H9 (cell line): Measurements from ENCODE around the gene LGALS12. TPM values are rescaled to one million over a fixed set of nuclear protein-coding genes. Genes with fewer than 3 reads are reported as not detected.

Experiments
- DNase-seq: peaks from one replicate; pipeline ENCODE4 v3.0.0-alpha.2; 2017
- H2AFZ ChIP-seq: one replicate; pipeline ENCODE4 v1.6.1; 2013; ENCODE audit warnings: mild to moderate bottlenecking, low read length, control low read depth, moderate library complexity
- H2AK5ac ChIP-seq: 2 replicates; pipeline ENCODE4 v1.6.1; 2013; ENCODE audit warnings: low read length, control low read depth, mixed read lengths; ENCODE audit not compliant: insufficient read length
- H2BK120ac ChIP-seq: one replicate; pipeline ENCODE4 v1.6.1; 2013; ENCODE audit warnings: low read depth, mild to moderate bottlenecking, low read length, control low read depth, inconsistent platforms; ENCODE audit not compliant: poor library complexity, severe bottlenecking
- H2BK12ac ChIP-seq: 2 replicates; pipeline ENCODE4 v1.6.1; 2013; ENCODE audit warnings: low read length, control low read depth, mixed read lengths, low read depth; ENCODE audit not compliant: insufficient read length
- H2BK15ac ChIP-seq: 2 replicates; pipeline ENCODE4 v1.6.1; 2013; ENCODE audit warnings: low read depth, low read length, control low read depth
- H2BK20ac ChIP-seq: one replicate; pipeline ENCODE4 v1.6.1; 2013; ENCODE audit warnings: low read depth, mild to moderate bottlenecking, low read length, control low read depth, inconsistent platforms; ENCODE audit not compliant: poor library complexity, severe bottlenecking
- H2BK5ac ChIP-seq: 2 replicates; pipeline ENCODE4 v1.6.1; 2013; ENCODE audit warnings: low read length, control low read depth, mixed read lengths; ENCODE audit not compliant: insufficient read length
- H3K14ac ChIP-seq: 2 replicates; pipeline ENCODE4 v1.6.1; 2013; ENCODE audit warnings: low read length, control low read depth; ENCODE audit not compliant: insufficient read depth
- H3K18ac ChIP-seq: 2 replicates; pipeline ENCODE4 v1.6.1; 2013; ENCODE audit warnings: low read depth, mild to moderate bottlenecking, mixed read lengths, low read length, control low read depth; ENCODE audit not compliant: insufficient read length
- H3K23ac ChIP-seq: 2 replicates; pipeline ENCODE4 v1.6.1; 2013; ENCODE audit warnings: low read length, control low read depth, mixed read lengths, low read depth; ENCODE audit not compliant: insufficient read length
- H3K23me2 ChIP-seq: 2 replicates; pipeline ENCODE4 v1.6.1; 2013; ENCODE audit warnings: low read depth, mild to moderate bottlenecking, mixed read lengths, low read length, control low read depth; ENCODE audit not compliant: insufficient read length, poor library complexity, severe bottlenecking
- H3K27ac ChIP-seq: 2 replicates; pipeline ENCODE4 v1.5.1; 2013; ENCODE audit warnings: low read length, control low read depth, mixed read lengths, low read depth; ENCODE audit not compliant: insufficient read length
- H3K27me3 ChIP-seq: 2 replicates; pipeline ENCODE4 v1.6.1; 2013; ENCODE audit warnings: low read length, control low read depth, inconsistent platforms; ENCODE audit not compliant: insufficient read depth
- H3K4ac ChIP-seq: 2 replicates; pipeline ENCODE4 v1.6.1; 2013; ENCODE audit warnings: low read depth, mild to moderate bottlenecking, control low read depth, inconsistent platforms, low read length, moderate library complexity
- H3K4me1 ChIP-seq: 2 replicates; pipeline ENCODE4 v1.6.1; 2013; ENCODE audit warnings: low read length, control low read depth, inconsistent platforms; ENCODE audit not compliant: insufficient read depth
- H3K4me2 ChIP-seq: 2 replicates; pipeline ENCODE4 v1.6.1; 2013; ENCODE audit warnings: low read length, control low read depth, mixed read lengths; ENCODE audit not compliant: insufficient read length, insufficient read depth
- H3K56ac ChIP-seq: 2 replicates; pipeline ENCODE4 v1.6.1; 2013; ENCODE audit warnings: low read depth, mild to moderate bottlenecking, mixed read lengths, low read length, control low read depth; ENCODE audit not compliant: insufficient read length
- H3K79me1 ChIP-seq: 2 replicates; pipeline ENCODE4 v1.6.1; 2013; ENCODE audit warnings: low read depth, mild to moderate bottlenecking, moderate library complexity, low read length, control low read depth, inconsistent platforms; ENCODE audit not compliant: insufficient read depth, poor library complexity, severe bottlenecking
- H3K79me2 ChIP-seq: 2 replicates; pipeline ENCODE4 v1.6.1; 2013; ENCODE audit warnings: low read length, control low read depth, inconsistent platforms; ENCODE audit not compliant: insufficient read depth
- H3K9ac ChIP-seq: 2 replicates; pipeline ENCODE4 v1.6.1; 2013; ENCODE audit warnings: low read length, control low read depth, mixed read lengths; ENCODE audit not compliant: insufficient read length; ENCODE audit errors: extremely low read depth
- H3K9me3 ChIP-seq: one replicate; pipeline ENCODE4 v1.6.1; 2013; ENCODE audit warnings: low read depth, low read length, inconsistent platforms; ENCODE audit not compliant: control insufficient read depth
- H3T11ph ChIP-seq: one replicate; pipeline ENCODE4 v1.6.1; 2013; ENCODE audit warnings: mild to moderate bottlenecking, low read length, control low read depth, inconsistent platforms
- H4K20me1 ChIP-seq: one replicate; pipeline ENCODE4 v1.6.1; 2013; ENCODE audit not compliant: control insufficient read depth, insufficient read length, insufficient read depth
- H4K5ac ChIP-seq: 2 replicates; pipeline ENCODE4 v1.6.1; 2013; ENCODE audit warnings: low read depth, mild to moderate bottlenecking, mixed read lengths, low read length, control low read depth; ENCODE audit not compliant: insufficient read length
- H4K8ac ChIP-seq: replicated peaks from 2 replicates; pipeline ENCODE4 v1.6.1; 2013; ENCODE audit warnings: low read length, control low read depth, mixed read lengths, low read depth; ENCODE audit not compliant: insufficient read length
- H4K91ac ChIP-seq: 2 replicates; pipeline ENCODE4 v1.6.1; 2013; ENCODE audit warnings: low read depth, mild to moderate bottlenecking, moderate library complexity, mixed read lengths, low read length, control low read depth; ENCODE audit not compliant: insufficient read length
- H3K27ac Mint-ChIP-seq, 3 experiments: 2 replicates in 2 of 3; 3 replicates in 1 of 3; pipeline ENCODE4 v1.8.0; 2020 to 2021; ENCODE audit warnings: mixed read lengths in 3 of 3, mild to moderate bottlenecking in 1 of 3, moderate library complexity in 1 of 3
- H3K27me3 Mint-ChIP-seq: 2 replicates; pipeline ENCODE4 v1.8.0; 2021; ENCODE audit warnings: low read depth, mild to moderate bottlenecking, moderate library complexity, mixed read lengths
- H3K36me3 Mint-ChIP-seq, 3 experiments: 2 replicates in 2 of 3; 3 replicates in 1 of 3; pipeline ENCODE4 v1.8.0; 2020 to 2021; ENCODE audit warnings: low read depth in 3 of 3, mixed read lengths in 3 of 3; ENCODE audit not compliant: insufficient read depth in 1 of 3
- H3K4me1 Mint-ChIP-seq, 2 experiments: 2 replicates each; pipeline ENCODE4 v1.8.0; 2020; ENCODE audit warnings: mixed read lengths in 2 of 2
- H3K4me3 Mint-ChIP-seq, 2 experiments: 2 replicates in 1 of 2; 3 replicates in 1 of 2; pipeline ENCODE4 v1.8.0; 2020 to 2021; ENCODE audit warnings: mild to moderate bottlenecking in 2 of 2, mixed read lengths in 2 of 2, moderate library complexity in 1 of 2
- H3K9me3 Mint-ChIP-seq, 2 experiments: 2 replicates in 1 of 2; 3 replicates in 1 of 2; pipeline ENCODE4 v1.8.0; 2020; ENCODE audit warnings: mild to moderate bottlenecking in 2 of 2, mixed read lengths in 2 of 2, moderate library complexity in 1 of 2
- CTCF ChIP-seq: fragments of 200-600 bp; sonication (generic); conservative IDR thresholded peaks from 3 replicates; pipeline ENCODE4 v1.8.0; 2021; ENCODE audit warnings: antibody characterized with exemption, mild to moderate bottlenecking
- WGBS: extraction: QIAGEN DNeasy Blood & Tissue Kit; methylation state at CpG from one replicate; pipeline ENCODE4 v1.1.7; 2013; ENCODE audit warnings: missing lambda C conversion rate, low lambda C conversion rate, mixed read lengths; ENCODE audit not compliant: insufficient read length; ENCODE audit errors: extremely low coverage; 5-methylcytosine and 5-hydroxymethylcytosine counted together
- long read RNA-seq: library from polyadenylated mRNA; unstranded; transcript quantifications from one replicate; pipeline ENCODE4 v2.0.0, GENCODE V29; 2020
- total RNA-seq: library from RNA; stranded (reverse); gene quantifications from 2 replicates; pipeline ENCODE4 v1.2.1, GENCODE V29; 2021

The LGALS12 gene
- total RNA-seq = 1.9 and 2.0 TPM in 2 replicates
- long read RNA-seq, transcript LGALS12-203 (9 exons, 1,618 nt) = major isoform, 8 of 14 reads
- long read RNA-seq, partial matches to known transcripts = 1 of 14 reads
- long read RNA-seq, other reads (novel, unspliced or antisense) = 3 of 14 reads

- Histone ChIP-seq H3K4me1 (peaks cover 9% of the 10 kb centered on the region; the same call in 1 of the 2 replicates), H3K23ac (no peak within 1 kb of the TSS), H3K4ac (no peak within 1 kb of the TSS), H2AK5ac (no peak within 1 kb of the TSS), H2BK20ac (no peak within 1 kb of the TSS), H4K5ac (no peak within 1 kb of the TSS), H3K14ac (no peak within 1 kb of the TSS), H3K4me2 (no peak within 1 kb of the TSS), H2BK5ac (no peak within 1 kb of the TSS), H2BK12ac (no peak within 1 kb of the TSS), H2BK120ac (no peak within 1 kb of the TSS), H3T11ph (no peak within 1 kb of the TSS), H3K9ac (no peak within 1 kb of the TSS), H3K27me3 (no peaks in the 10 kb centered on the region), H3K18ac (no peak within 1 kb of the TSS), H3K23me2 (no peaks in the 10 kb centered on the region), H3K79me2 (no peaks in the 10 kb centered on the region), H4K91ac (no peak within 1 kb of the TSS), H3K9me3 (no peaks in the 10 kb centered on the region), H3K27ac (no peak within 1 kb of the TSS), H2BK15ac (no peak within 1 kb of the TSS), H3K56ac (no peak within 1 kb of the TSS), H4K8ac (no peak within 1 kb of the TSS), H4K20me1 (no peaks in the 10 kb centered on the region), H2AFZ (no peak within 1 kb of the TSS), H3K79me1 (no peaks in the 10 kb centered on the region)
- H3K36me3 Mint-ChIP-seq = peaks cover 6 to 10% (median 6%) of the 10 kb centered on the region in 3 experiments; a peak in 5 of 7 replicates
- no peak for TF ChIP-seq CTCF
- peaks cover 65 to 69% of the 10 kb centered on the region in 2 experiments for H3K4me1 Mint-ChIP-seq
- no peak within 1 kb of the TSS; a peak in 2 of 7 replicates for H3K27ac Mint-ChIP-seq
- H3K27me3 Mint-ChIP-seq = peaks cover 1% of the 10 kb centered on the region
- H3K9me3 Mint-ChIP-seq = peaks cover 6 to 9% of the 10 kb centered on the region in 2 experiments; a peak in 3 of 5 replicates
- H3K4me3 Mint-ChIP-seq = no peak within 1 kb of the TSS
- no CpG with 5 or more reads among the region's 15 CpGs for WGBS
- peak; percentile 56 for DNase-seq
These were observed at the start of gene LGALS12 for GRCh38 chr11:63505857-63506528. Gene LGALS12 (plus strand): TSS chr11:63506084. CDS start chr11:63506459, 375 bp downstream.
